T follicular helper cell (primary cell): ENCODE results near the gene MAP3K4.

Experiments used
- DNase-seq: peaks from one replicate; pipeline ENCODE4 v3.0.0-alpha.2; 2020; ENCODE audit warnings: low read depth

The MAP3K4 gene

DNA sequence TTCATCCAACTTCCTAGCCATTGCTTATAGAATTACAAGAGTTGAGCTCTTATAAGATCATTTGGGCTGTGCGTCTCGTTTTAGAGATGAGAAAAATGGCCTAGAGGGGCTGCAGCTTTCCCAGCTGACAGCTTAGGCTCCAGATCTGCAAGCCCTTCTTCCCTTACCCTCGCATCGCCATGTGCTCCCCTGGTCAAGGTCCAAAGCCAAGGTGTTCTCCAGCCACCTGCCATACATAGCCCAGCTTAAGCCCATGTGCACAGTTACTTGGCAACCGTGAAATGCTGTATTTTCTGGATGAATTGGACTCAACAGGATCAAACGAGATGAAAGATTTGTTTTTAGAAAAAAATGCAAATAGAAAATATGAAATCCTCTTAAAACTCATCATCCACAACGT, 7.9 kb downstream of the MAP3K4 start:
- no peak for DNase-seq

DNA sequence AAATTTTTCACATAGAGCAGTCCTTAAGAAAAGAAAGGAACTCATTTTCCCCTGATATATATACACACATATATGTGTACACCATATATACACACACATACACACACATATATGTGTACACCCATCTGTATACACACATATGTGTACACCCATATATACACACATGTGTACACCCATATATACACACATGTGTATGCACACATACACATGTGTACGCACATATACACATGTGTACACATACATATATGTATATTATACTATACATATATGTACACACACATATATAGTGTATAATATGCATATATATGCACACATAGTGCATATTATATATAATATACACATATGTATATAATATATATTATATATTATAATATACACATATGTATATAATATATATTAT, 9.1 kb downstream of the MAP3K4 start:
- no peak for DNase-seq

DNA sequence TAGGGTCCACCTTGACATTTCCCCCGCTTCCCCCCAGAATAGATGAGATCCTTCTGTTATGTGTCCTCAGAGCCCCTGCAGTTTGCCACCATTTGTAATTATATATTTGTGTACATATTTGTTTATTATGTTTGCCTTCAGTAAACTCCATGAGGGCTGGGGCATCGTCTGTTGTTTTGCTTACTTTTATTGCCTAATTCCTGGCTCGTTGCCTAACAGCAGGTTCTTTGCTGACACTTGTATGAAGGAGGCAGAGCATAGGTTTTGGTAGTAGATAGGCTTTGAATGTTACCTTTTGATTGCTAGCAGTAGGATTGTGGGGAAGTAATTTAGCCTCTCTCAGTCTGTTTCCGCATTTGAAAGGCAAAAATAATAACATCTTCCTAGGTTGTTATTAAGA, 9.9 kb downstream of the MAP3K4 start:
- no peak for DNase-seq

DNA sequence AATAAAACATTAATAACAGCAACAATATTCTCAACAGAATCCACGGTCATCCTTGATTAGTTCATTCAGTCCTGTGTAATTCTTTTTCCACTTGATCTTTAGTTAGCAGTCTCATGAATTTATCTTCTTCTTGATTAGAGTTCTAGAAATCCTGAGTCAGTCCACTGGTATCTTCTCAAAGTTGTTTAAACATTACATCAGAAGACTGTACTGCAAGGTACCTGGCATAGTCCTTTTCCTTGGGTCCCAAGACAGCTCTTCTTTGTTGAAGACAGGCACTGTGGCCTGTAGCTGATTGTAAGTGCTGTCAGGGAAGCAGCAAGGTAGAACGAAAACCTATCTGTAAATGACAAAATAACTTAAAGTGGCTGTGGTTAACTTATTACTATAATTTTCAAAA, 11.8 kb downstream of the MAP3K4 start:
- DNase-seq, result no peak

DNA sequence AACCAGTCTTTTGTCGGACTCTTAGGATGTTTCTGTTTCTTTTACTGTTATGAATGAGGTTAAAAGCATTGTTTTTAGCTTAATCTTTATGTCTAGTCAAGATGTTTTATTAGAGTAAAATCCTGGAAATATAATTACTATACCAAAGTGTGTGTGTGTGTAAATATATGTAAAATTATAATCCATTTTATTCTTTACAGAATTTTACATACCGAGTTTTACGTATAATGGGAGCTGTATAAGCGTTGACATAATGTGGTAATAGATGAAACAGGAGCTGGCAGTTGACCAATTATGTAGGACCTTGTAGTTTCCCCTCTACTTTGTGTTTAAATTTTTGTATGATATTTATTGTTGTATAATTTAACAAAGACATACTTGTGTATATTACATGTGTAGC, 16.7 kb downstream of the MAP3K4 start:
- no peak for DNase-seq

DNA sequence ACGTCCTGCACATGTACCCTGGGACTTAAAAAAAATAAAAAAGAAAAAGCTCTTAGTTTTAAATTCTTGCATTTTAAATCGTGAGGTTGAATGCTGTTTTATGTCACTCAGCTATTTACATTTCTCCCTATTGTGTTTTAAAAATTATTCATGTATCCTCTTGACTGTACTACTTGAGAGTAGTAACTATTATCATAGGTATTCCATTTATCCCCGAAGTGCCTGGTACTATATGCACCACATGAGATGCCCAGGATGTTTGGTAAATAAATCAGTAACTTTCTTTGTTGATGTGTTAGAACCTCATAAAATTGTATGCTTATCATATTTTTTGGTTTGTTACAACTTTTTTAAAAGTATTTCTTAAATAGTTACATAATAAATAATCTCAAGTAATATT, 18.4 kb downstream of the MAP3K4 start:
- DNase-seq, result no peak

DNA sequence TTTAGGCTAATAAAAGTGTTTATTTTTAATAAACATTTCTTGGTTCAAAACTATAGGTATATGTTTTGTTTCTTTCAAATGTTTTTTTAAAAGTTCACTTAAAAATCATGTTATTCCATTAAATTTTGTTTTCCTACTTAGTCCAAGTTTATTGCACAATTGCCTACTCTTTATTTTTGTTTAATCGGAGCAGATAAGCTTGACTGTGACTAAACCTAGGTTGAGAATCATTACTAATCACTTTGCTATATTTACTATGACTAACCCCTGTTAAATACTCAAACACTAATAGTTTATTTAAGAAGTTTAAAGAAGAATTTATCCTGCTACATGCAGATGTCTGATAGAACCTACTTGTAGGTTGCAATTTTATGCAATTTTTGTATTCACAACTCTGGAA, 18.8 kb downstream of the MAP3K4 start:
- no peak for DNase-seq

DNA sequence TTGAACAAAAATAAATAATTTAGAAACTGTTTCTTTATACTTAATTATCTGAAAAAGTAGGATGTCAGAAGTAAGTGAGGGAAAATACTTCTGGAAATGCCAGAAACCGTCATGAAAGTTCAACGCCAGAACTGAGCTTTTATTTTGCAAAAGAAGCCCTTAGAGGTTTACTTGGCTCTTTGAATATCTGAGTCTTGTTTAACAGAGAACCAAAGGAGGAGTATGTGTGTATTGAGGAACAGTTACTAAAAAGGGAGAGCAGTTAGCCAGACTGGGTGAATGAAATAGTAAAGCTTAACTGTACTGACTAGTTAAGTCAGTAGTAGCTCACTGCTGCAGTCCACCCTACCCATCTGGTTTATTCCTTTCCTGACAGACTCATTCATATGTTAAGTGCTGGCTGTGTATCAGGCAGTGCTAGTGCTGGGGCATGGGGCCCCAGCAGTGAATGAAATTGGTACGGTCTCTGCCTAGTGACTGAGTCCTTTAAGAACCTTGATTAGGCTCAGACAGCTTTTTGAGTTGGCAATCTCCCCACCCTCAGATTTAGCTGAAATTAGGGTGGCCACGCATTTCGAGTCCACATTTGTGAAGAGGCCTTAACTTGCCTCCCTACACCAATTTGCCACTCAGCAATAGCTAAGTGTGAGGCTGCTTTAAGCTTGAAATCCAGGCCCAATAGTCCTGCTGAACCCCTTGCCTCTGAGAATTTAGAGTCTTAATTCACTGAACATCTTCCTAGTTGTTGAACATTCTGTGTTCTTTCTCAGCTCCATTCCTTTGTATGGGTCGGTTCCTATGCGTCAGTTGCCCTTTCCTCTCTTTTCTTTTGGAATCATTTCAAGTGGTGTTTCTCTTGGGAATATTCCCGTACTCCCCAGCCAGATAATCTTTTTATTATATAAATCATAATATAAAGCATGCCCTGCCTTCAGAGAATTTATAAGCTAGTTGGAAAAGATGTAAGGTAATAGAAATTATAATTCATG, 20.2 kb downstream of the MAP3K4 start:
- DNase-seq, result no peak

DNA sequence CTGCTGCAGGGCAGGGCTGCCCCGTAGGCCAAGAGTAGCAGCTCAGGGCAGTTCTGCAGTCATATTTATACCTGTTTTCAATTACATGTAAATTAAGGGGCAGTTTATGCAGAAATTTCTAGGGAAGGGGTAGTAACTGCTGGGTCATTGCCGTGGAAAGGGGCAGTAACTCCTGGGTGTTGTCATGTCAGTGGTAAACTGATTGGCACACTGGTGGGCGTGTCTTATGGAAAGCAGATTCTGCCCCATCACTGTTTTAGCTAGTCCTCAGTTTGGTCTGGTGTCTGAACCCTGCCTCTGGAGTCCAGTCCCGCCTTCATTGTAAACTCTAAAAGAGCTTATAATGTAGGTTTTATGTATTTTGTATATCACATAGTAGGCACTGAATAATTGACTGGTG, 22.1 kb downstream of the MAP3K4 start:
- no peak for DNase-seq

DNA sequence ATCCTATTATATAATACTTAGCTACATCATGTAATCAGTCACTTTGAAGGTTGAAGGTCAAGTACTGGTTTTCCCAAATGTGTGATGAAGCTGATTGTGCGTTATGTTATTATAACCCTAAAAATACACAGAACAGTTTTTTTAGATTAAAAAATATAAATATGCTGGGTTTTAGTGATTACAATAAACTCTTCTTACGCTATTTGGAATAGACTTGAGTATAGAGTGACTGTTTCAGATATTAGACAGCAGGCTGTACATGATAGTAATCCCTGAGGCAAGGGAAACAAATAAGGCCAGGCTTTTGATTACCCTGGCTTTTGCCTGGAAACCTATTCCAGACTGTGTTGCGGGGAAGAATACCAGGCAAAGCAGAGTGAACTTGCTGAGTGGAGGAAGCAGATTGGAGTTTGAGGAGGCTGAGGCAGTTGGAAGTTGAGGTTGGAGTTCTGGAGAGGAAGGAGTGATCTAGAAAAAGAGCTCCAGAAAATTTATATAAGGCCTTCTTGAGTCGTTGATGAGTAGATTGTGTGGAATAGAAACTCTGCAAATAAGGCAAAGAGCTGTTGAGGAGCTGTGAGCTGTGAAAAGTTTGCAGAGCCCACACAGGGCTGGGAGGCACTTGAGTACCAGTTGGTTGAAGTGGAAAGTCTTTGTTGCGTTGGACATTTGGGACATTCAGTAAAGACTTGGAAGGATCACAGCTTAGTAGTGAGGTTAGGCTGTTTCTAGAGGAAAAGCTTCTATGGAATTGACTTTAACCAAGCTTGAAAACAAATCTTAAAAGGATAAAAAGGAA, 26.4 kb downstream of the MAP3K4 start:
- DNase-seq, result no peak

DNA sequence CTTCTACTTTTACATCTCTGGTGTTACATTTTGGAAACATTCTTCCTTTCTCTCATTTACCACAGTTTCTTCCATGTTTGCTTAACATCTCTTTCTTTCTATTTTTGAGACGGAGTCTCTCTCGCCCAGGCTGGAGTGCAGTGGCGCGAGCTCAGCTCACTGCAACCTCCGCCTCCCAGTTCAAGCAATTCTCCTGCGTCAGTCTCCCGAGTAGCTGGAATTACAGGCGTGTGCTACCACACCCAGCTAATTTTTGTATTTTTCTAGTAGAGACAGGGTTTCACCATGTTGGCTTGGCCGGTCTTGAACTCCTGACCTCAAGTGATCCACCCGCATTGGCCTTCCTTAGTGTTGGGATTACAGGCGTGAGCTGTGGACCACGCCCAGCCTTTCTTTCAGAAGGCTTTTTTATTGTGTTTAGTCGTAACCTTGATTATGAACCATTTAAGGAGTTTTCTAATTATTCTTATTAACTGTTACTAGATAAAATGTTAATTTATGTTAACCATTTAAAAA, 27.8 kb downstream of the MAP3K4 start:
- no peak for DNase-seq

DNA sequence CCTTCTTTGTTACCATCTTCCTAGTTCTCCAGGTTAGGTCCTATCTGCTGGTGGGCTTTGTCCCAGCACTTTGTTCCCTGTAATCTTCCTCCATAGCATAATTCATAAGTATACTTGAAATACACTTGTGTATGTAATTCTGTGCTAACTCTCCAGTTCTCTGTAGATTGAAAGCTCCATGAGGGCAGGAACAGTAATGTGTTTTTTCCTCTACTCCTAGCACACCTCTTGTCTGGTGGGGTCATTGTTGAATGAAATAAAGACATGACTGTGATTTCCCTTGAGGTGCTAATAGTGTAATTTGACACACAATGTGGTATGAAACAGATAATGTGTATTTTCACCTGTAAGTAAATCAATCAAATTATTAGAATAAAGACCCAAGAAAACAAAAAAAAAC, 30.0 kb downstream of the MAP3K4 start:
- no peak for DNase-seq

DNA sequence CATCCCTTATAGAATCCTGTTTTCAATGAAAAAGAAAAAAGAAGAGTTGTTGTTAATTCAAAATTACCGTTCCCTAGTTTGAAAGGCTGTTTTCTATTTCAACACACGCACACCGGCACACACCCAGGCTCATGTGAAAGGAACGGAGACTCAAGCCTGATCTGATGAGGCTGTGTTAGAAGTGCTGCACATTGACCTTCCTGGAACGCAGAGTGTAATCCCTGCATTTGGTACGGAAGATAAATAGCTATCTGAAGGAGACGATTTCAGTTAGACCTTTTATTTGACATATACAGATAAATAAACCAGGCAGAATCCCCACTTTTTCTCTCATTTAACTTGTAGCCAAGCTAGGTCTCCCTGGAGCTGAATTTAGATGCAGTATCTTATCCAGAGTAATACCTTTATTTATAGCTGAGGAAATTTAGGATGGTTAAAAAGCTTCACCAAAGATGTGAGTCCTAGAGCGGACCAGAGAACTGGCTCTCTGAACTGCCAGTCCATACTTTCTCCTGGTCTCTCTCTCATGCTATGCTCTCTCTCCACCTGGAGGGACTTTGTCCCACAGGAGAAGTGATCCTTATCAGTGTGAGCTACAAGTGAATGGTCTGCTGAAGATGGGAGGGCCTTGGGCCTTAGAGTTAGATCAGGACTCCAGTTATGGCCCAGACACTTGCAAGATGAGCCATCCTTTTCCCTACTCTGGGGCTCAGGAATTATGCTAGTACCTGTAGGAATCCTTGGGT, 30.6 kb downstream of the MAP3K4 start:
- DNase-seq, result no peak

DNA sequence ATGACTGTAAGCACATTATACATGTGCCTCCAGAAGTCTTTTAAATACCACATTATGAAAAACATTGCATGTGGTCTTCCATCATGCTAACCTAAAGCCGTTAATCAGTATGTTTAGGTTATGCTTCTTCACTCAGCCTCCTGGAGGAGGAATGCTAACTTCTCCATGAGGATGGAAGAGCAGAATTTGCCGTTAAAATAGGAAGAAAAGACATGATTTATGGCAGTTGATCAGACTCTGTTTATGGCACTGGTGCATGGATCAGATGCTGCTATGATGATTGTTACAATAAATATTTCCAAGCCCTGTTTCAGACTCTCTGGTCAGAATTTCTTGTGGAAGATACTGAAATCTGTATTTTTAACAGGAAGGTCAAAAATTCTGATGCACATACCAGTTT, 31.7 kb downstream of the MAP3K4 start:
- no peak for DNase-seq

DNA sequence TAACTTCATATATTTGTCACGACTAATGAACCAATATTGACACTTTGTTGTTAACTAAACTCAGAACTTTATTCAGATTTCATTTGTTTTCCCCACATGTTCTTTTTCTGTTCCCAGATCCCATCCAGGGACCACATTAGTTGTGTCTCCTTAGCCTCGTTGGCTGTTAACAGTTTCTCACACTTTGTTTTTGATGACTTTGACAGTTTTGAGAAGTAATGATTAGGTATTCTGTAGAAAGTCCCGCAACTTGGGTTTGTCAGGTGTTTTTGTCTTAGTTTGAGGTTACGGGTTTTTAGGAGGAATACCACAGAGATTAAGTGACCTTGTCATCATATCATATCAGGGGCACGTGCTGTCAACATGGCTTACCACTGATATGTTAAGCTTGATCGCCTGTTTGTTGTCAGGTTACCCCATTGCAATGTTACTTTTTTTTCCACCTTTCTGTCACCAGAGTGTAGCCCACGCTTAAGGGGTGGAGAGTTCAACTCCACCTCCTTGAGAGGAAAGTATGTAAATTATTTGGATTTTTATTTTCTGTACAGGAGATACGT, 32.9 kb downstream of the MAP3K4 start:
- DNase-seq, result no peak

DNA sequence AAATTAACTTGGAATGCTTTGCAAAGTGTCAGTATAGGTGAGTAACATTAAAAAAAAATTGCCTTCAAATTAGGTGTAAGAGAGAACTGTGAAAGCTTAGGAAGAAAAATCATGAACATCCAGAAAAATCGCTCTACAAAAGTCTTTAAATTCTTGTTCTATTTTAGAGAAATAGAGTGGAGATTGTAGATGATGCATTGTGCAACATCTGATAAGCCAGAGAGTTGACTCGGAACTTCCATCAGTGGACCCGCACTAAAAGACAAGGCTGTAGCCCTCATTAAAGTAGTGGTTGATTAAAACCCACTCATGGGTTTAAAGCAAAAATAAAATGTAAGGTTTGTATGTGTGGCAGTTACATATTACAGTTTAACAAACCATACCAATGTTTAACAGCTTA, 35.8 kb downstream of the MAP3K4 start:
- DNase-seq, result no peak

DNA sequence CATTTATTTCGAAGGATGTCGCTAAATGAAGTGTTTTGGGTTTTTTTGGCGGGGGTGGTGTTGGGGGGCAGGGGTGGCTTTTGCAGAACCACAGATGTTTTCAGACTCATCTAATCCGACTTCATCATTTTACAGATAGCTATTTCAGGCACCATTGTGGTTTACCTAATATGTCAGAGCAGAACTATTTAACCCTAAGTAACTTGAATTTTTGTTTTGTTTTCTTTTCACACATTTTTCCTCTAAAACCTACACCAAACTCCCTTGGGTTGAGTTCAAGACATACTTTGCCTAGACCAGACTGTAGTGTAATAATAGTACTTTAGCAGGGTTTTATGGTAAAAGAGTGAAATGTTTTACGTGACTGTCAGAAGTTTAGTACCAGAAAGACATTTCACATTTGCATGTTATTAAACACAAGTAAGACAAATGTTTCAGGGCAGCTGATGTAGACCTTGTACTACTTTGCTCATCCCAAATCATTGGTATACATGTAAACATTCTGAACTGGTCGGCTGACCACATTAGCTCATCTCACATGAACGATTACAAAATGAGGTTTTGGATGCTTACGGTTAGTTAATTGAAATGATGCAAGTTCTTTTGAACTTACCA, 37.7 kb downstream of the MAP3K4 start:
- no peak for DNase-seq

DNA sequence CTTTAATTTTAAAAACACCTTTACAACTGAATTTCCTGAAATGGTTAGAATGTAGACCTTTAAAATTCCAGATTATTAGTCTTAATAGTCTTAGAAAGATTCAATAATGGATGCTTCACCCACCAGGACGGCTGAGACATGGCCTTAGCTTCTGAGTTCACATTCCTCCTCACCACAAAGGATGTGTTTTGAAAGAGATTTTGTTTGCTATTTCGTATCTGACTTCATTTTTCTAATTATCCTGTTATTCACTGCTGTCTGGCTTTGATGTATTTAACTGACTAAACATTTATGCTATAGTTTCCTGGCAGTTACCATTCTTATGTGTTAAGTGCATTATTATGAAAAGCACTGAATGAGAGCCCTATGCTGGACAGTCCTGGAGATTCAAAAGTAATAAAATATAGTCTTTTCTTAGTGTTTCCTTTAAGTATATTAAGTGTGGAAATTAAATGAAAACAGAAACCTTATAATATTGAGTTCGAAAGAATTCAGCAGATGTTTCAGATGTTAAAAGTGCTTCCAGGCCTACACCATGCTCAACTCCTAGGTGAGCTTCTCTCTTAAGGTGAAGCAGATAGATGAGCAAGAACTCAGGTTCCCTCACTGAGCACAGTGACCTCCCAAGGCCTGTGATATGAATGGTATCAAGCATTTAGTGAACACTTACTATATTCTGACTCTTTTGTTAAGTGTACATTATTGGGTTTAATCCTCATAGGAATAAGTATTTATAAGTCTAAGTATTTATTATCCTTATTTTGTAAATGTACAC, 40.3 kb downstream of the MAP3K4 start:
- DNase-seq, result no peak

DNA sequence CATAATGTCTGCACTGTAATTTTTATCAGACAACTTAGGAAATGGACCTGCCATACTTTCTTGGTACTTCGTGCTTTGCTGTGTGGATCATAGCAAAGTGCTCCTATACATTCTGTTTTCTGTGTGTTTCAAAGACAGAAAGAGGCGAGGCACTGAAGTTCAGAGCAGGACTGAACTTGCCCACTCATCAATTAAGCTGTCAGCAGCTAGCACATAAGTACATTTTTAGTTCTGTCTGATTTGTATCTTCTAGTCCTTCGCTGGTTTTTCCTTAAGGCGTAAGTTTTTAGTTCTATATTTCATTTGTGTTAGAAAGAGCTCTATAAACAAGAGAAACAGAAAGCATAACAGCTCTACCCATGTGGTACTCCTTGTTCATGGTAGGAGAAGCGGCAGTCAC, 42.1 kb downstream of the MAP3K4 start:
- DNase-seq, result no peak

DNA sequence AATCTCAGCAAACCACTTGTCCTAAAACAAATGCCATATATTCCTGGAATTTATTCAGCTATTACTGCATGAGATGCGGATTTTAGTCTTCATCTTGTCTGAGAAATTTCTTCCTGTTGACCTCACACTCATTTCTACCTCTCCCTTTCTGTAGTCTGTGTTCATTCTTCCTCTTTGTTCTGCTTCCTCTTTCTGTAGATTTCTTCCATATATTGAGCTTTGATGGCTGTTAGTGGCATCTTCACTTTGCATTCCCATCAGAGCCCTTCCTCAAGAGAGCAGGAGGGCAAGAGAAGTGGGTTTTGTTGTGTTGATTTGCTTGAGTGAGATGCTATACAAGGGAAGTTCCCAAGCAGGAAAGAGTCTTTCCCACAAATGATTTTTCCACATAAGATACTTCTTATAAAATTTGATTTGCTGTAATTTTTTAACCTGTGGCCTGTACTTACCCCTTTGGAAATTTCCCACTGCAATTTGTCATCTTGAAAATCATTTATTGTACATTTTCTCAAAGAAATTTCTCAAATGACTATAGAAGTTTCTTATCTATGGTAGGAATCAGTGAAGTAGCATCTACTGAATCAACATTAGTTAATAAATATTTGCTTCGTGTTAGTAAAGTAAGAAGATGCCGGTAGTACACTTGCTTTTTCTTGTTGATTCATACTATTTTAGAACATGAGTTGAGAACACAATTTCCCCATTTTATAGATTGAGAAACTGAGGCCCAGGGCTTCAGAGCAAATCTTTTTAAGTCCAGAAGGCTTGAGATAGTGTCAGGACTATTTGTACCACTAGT, 43.8 kb downstream of the MAP3K4 start:
- no peak for DNase-seq
